Astrocyte (in vitro differentiated cells and primary cell): ENCODE data around the gene TRAF7.

Experiments
- EZH2 ChIP-seq: IDR thresholded peaks from 2 replicates; pipeline ENCODE4 v1.6.1; 2012; ENCODE audit warnings: mild to moderate bottlenecking, low read length, inconsistent platforms; ENCODE audit not compliant: insufficient read depth
- TF ChIP-seq, protein P1 (sequence below): IDR thresholded peaks from 2 replicates; pipeline ENCODE4 v1.5.1; 2011; ENCODE audit warnings: low read depth, mild to moderate bottlenecking, inconsistent platforms, low read length, moderate library complexity; ENCODE audit not compliant: insufficient read depth

DNA sequence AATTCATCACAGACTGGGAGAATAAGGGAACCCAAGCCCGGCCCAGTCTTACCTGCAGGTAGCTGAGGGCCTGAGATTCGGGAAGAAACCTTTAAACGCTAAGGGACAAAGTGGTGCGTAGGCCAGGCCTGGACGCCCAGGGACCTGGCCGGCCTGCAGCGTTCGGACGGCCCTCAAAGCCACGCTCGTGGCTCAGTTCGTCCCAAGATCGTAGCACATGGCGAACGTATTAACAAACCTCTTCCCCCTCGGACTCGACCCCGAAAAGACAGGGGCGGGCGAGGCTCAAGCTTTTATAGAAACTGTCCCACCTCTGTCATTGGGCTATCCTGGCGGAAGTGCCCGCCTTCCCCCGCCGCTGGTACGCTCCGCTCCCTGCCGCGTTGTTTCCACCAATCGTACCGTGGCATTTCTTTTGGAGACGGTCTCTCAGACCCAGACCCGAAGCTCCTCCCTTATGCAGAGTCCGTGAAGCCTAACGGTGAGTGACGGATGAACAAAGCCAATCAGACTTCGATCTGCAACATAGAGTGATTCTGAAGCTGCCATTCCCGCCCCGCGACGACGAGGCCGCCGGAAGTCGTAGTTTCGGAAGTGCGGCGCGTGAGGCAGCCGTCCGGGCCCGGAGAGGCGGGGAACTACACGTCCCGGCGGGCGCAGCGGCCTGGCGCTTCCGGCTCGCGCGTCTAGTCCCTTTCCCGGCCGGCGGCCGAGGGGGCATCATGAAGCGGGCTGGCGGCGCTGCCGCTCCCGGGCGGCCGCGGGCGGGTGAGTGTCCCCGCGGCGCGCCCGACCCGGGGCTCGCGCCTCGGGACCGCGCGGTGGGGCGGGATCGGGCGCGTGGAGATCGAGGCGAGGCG, at the start of gene TRAF7:
- TF ChIP-seq, protein P1, sequence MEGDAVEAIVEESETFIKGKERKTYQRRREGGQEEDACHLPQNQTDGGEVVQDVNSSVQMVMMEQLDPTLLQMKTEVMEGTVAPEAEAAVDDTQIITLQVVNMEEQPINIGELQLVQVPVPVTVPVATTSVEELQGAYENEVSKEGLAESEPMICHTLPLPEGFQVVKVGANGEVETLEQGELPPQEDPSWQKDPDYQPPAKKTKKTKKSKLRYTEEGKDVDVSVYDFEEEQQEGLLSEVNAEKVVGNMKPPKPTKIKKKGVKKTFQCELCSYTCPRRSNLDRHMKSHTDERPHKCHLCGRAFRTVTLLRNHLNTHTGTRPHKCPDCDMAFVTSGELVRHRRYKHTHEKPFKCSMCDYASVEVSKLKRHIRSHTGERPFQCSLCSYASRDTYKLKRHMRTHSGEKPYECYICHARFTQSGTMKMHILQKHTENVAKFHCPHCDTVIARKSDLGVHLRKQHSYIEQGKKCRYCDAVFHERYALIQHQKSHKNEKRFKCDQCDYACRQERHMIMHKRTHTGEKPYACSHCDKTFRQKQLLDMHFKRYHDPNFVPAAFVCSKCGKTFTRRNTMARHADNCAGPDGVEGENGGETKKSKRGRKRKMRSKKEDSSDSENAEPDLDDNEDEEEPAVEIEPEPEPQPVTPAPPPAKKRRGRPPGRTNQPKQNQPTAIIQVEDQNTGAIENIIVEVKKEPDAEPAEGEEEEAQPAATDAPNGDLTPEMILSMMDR, result no peak
- TF ChIP-seq EZH2, result no peak
